SK-N-SH (cell line): Measurements from ENCODE around the gene RGS9. TPM values are rescaled to one million over a fixed set of nuclear protein-coding genes. Genes with fewer than 3 reads are reported as not detected.
"Not testable (repeated sequence)": the region's sequence is repeated elsewhere in the genome, so short reads cannot be mapped to it uniquely, and the experiment has no call there.

Experiments
- CTCF ChIA-PET: fragments of 300-600, 350-600 bp; formaldehyde crosslinking; extraction: SDS; loops from one replicate; lab custom pipeline; 2021; lab: Yijun Ruan, JAX
- POLR2A ChIA-PET: fragments of 350-600 bp; sonication (Branson Sonifier 250); formaldehyde crosslinking; extraction: SDS; loops from one replicate; lab custom pipeline; 2020; ENCODE audit warnings: antibody characterized with exemption, inconsistent platforms; lab: Yijun Ruan, JAX
- DNase-seq: peaks from one replicate; pipeline ENCODE4 v3.0.0; 2012
- H2AFZ ChIP-seq: fragments of 200-600 bp; sonication (generic); 2 replicates; pipeline ENCODE4 v1.8.1; 2016; ENCODE audit warnings: antibody characterized with exemption, mild to moderate bottlenecking, low read depth
- H3F3A ChIP-seq: fragments of 200-600 bp; sonication (generic); replicated peaks from 2 replicates; pipeline ENCODE3; 2016; ENCODE audit warnings: antibody characterized with exemption, mild to moderate bottlenecking; ENCODE audit not compliant: insufficient read depth
- H3K27ac ChIP-seq, 2 experiments: fragments of 200-500 bp in 1 of 2; fragments of 200-600 bp in 1 of 2; sonication (Bioruptor generic) in 1 of 2; sonication (generic), shearing (Covaris generic) in 1 of 2; 2 replicates each; pipeline versions ENCODE4 v1.5.1 to v1.6.1; 2014 to 2016; ENCODE audit warnings: low read depth in 2 of 2, inconsistent platforms in 1 of 2, low read length in 1 of 2, mild to moderate bottlenecking in 1 of 2, mixed read lengths in 1 of 2
- H3K27me3 ChIP-seq: fragments of 200-600 bp; sonication (generic), shearing (Covaris generic); 2 replicates; pipeline ENCODE4 v1.6.1; 2016; ENCODE audit warnings: mixed run types; ENCODE audit not compliant: insufficient read depth
- H3K36me3 ChIP-seq, 2 experiments: fragments of 200-500 bp in 1 of 2; fragments of 200-600 bp in 1 of 2; sonication (Bioruptor generic) in 1 of 2; sonication (generic) in 1 of 2; replicated peaks in 1 of 2; 2 replicates each; pipeline versions ENCODE3 to v1.5.1; 2014 to 2016; ENCODE audit warnings: low read length in 1 of 2, mild to moderate bottlenecking in 1 of 2; ENCODE audit not compliant: insufficient read depth in 2 of 2, control insufficient read depth in 1 of 2
- H3K4me1 ChIP-seq, 2 experiments: fragments of 200-500 bp in 1 of 2; fragments of 200-600 bp in 1 of 2; sonication (Bioruptor generic) in 1 of 2; sonication (generic), shearing (Covaris generic) in 1 of 2; 2 replicates each; pipeline versions ENCODE4 v1.5.1 to v1.6.1; 2014 to 2016; ENCODE audit warnings: low read depth in 1 of 2, low read length in 1 of 2, mixed run types in 1 of 2; ENCODE audit not compliant: insufficient read depth in 2 of 2, control insufficient read depth in 1 of 2
- H3K4me2 ChIP-seq: fragments of 200-600 bp; sonication (generic), shearing (Covaris generic); 2 replicates; pipeline ENCODE4 v1.6.1; 2017; ENCODE audit warnings: mixed run types
- H3K4me3 ChIP-seq, 2 experiments: fragments of 200-500 bp in 1 of 2; fragments of 200-600 bp in 1 of 2; sonication (Bioruptor generic) in 1 of 2; sonication (generic), shearing (Covaris generic) in 1 of 2; 2 replicates each; pipeline versions ENCODE4 v1.5.1 to v1.8.1; 2014 to 2016; ENCODE audit warnings: low read depth in 2 of 2, inconsistent platforms in 1 of 2, low read length in 1 of 2, mild to moderate bottlenecking in 1 of 2, mixed read lengths in 1 of 2, moderate library complexity in 1 of 2
- H3K79me2 ChIP-seq: fragments of 200-600 bp; sonication (generic); 2 replicates; pipeline ENCODE4 v1.8.1; 2017; ENCODE audit warnings: mild to moderate bottlenecking; ENCODE audit not compliant: insufficient read depth
- H3K9ac ChIP-seq: fragments of 200-600 bp; sonication (generic); 2 replicates; pipeline ENCODE4 v1.6.1; 2017; ENCODE audit warnings: mixed run types
- H3K9me2 ChIP-seq: fragments of 200-600 bp; sonication (generic); 2 replicates; pipeline ENCODE4 v1.6.1; 2017; ENCODE audit warnings: mixed run types
- H3K9me3 ChIP-seq: fragments of 200-600 bp; sonication (generic); 2 replicates; pipeline ENCODE4 v1.6.1; 2017; ENCODE audit warnings: mixed run types, mild to moderate bottlenecking, moderate library complexity
- H4K20me1 ChIP-seq: fragments of 200-600 bp; sonication (generic); 2 replicates; pipeline ENCODE4 v1.6.1; 2017; ENCODE audit warnings: mild to moderate bottlenecking, mixed run types; ENCODE audit not compliant: insufficient read depth
- ELF1 ChIP-seq: IDR thresholded peaks from 2 replicates; pipeline ENCODE4 v1.4.0; 2012
- EP300 ChIP-seq, 2 experiments: IDR thresholded peaks; 2 replicates each; pipeline versions ENCODE4 v1.4.0 to v1.6.1; 2012; ENCODE audit warnings: borderline replicate concordance in 1 of 2, low read depth in 1 of 2, low read length in 1 of 2
- FOSL2 ChIP-seq: IDR thresholded peaks from 2 replicates; pipeline ENCODE4 v1.4.0; 2012; ENCODE audit warnings: low read depth, mild to moderate bottlenecking, moderate library complexity, borderline replicate concordance
- FOXJ3 ChIP-seq: sonication (generic); formaldehyde crosslinking; IDR thresholded peaks from 2 replicates; pipeline ENCODE4 v1.5.1; 2020; ENCODE audit warnings: mild to moderate bottlenecking, missing genetic modification reagents
- FOXM1 ChIP-seq: IDR thresholded peaks from 2 replicates; pipeline ENCODE4 v1.4.0; 2012; ENCODE audit warnings: low read depth, mild to moderate bottlenecking
- MEF2A ChIP-seq: IDR thresholded peaks from 2 replicates; pipeline ENCODE4 v1.4.0; 2012; ENCODE audit warnings: low read depth, borderline replicate concordance
- REST ChIP-seq: IDR thresholded peaks from 2 replicates; pipeline ENCODE4 v1.6.1; 2012; ENCODE audit warnings: mild to moderate bottlenecking, low read depth, low read length, moderate library complexity
- SIN3A ChIP-seq: IDR thresholded peaks from 2 replicates; pipeline ENCODE4 v1.6.1; 2012; ENCODE audit warnings: low read depth, mild to moderate bottlenecking, low read length, moderate library complexity, borderline replicate concordance
- TAF1 ChIP-seq: IDR thresholded peaks from 2 replicates; pipeline ENCODE4 v1.6.1; 2012; ENCODE audit warnings: low read depth, mild to moderate bottlenecking, low read length, moderate library complexity, borderline replicate concordance
- WGBS: methylation state at CpG from one replicate; pipeline ENCODE4 v1.1.6; 2017; ENCODE audit warnings: low lambda C conversion rate; 5-methylcytosine and 5-hydroxymethylcytosine counted together
- polyA plus RNA-seq, 3 experiments: library from polyadenylated mRNA; depleted of rRNA; stranded (reverse); fragments of >200 nt; gene quantifications; 2 replicates each; pipeline ENCODE4 v1.2.3, GENCODE V29; 2012
- TF ChIP-seq, protein P1 (sequence below): IDR thresholded peaks from 2 replicates; pipeline ENCODE4 v1.4.0; 2012; ENCODE audit warnings: low read depth, borderline replicate concordance
- TF ChIP-seq, protein P2 (sequence below): IDR thresholded peaks from 2 replicates; pipeline ENCODE4; 2012

The RGS9 gene
- polyA plus RNA-seq, 1 of the 3 experiments (the other 2 are of a cell fraction): 1.4 TPM

DNA sequence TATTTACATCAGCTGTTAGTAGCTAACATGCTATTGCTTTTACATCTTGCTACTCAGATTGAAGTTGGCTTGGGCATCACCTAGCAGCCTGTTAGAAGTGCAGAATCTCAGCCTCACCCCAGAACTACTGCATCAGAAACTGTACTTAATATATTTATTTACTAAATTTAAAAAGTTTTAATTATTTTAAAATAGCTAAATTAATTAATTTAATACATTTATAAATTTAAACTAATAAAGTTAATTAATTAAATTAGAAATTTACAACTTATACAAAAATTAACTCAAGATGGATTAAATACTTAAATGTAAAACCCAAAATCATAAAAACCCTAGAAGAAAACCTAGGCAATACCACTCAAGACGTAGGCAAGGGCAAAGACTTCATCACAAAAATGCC, 41.7 kb upstream of the RGS9 start:
- WGBS: 71% methylated on average over 1 of the region's 1 CpG
- DNase-seq: no peak
- Histone ChIP-seq H4K20me1 (no peaks in the 10 kb centered on the region), H3K27ac (no peak overlapping the region), H2AFZ (no peak overlapping the region), H3K27me3 (no peaks in the 10 kb centered on the region), H3K9me2 (no peaks in the 10 kb centered on the region), H3K79me2 (no peaks in the 10 kb centered on the region), H3K4me3 (no peak overlapping the region), H3K4me2 (no peak overlapping the region), H3K4me1 (peaks cover 0 to 5% of the 10 kb centered on the region in 2 experiments; a peak in 1 of 4 replicates), H3K9ac (no peak overlapping the region)
- POLR2A ChIA-PET: interaction anchor here (0.8 kb wide), 1 partner anchor 27 kb away, joined by 7 read pairs; no protein-coding TSS in a partner anchor
- TF ChIP-seq ELF1 (no peak), EP300 (IDR thresholded peaks at IDR 0.05; ENCODE audit: borderline replicate concordance in 1 of 2, low read depth in 1 of 2, low read length in 1 of 2) (no peak), FOSL2 (no peak), SIN3A (no peak)
- TF ChIP-seq, protein P1, sequence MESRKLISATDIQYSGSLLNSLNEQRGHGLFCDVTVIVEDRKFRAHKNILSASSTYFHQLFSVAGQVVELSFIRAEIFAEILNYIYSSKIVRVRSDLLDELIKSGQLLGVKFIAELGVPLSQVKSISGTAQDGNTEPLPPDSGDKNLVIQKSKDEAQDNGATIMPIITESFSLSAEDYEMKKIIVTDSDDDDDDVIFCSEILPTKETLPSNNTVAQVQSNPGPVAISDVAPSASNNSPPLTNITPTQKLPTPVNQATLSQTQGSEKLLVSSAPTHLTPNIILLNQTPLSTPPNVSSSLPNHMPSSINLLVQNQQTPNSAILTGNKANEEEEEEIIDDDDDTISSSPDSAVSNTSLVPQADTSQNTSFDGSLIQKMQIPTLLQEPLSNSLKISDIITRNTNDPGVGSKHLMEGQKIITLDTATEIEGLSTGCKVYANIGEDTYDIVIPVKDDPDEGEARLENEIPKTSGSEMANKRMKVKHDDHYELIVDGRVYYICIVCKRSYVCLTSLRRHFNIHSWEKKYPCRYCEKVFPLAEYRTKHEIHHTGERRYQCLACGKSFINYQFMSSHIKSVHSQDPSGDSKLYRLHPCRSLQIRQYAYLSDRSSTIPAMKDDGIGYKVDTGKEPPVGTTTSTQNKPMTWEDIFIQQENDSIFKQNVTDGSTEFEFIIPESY: no peak
- TF ChIP-seq, all 33 proteins: peak for 0
- CTCF ChIA-PET: interaction anchor here (0.8 to 2.3 kb wide), 6 partner anchors 13 to 135 kb away, joined by 3 to 11 read pairs (median 4); partner anchors contain the start of gene RGS9
- H3F3A ChIP-seq: peaks cover 7% of the 10 kb centered on the region
- H3K36me3 ChIP-seq: no peaks in the 10 kb centered on the region
- no peaks in the 10 kb centered on the region for H3K9me3 ChIP-seq

DNA sequence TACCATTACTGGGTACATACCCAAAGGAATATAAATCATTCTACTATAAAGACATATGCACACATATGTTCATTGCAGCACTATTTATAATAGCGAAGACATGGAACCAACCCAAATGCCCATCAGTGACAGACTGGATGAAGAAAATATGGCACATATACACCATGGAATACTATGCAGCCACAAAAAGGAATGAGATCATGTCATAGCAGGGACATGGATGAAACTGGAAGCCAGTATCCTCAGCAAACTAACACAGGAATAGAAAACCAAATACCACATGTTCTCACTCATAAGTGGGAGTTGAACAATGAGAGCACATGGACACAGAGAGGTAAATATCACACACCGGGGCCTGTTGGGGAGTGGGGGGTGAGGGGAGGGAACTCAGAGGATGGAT, 40.8 kb upstream of the RGS9 start:
- H3K9ac ChIP-seq, H3K4me3 ChIP-seq, H3K79me2 ChIP-seq, H3K4me2 ChIP-seq, H2AFZ ChIP-seq, H3K36me3 ChIP-seq, DNase-seq, H3K27me3 ChIP-seq, POLR2A ChIA-PET, H3F3A ChIP-seq, H3K27ac ChIP-seq, H4K20me1 ChIP-seq, H3K9me2 ChIP-seq, H3K9me3 ChIP-seq: not testable (repeated sequence)
- WGBS: 95% methylated on average over 2 of the region's 2 CpGs
- H3K4me1 ChIP-seq: peaks cover 0 to 11% of the 10 kb centered on the region in 2 experiments; a peak in 1 of 4 replicates
- CTCF ChIA-PET: interaction anchor here (0.6 to 2.3 kb wide), 4 partner anchors 11 to 136 kb away, joined by 3 to 11 read pairs (median 4); partner anchors contain the start of gene RGS9

DNA sequence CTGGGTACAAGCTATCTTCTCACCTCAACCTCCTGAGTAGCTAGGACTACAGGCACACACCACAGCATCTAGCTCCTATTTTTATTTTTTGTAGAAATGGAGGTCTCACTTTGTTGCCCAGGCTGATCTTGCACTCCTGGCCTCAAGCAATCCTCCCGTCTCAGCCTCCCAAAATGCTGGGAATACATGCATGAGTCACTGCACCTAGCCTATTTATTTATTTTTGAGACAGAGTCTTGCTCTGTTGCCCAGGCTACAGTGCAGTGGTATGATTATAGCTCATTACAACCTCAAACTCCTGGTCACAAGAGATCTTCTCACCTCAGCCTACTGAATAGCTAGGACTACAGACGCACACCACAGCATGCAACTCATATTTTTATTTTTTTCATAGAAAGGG, 40.1 kb upstream of the RGS9 start:
- WGBS: 90% methylated on average over 2 of the region's 2 CpGs
- TF ChIP-seq, protein P1: no peak
- TF ChIP-seq FOXJ3 (no peak), TAF1 (no peak), REST (no peak), FOXM1 (no peak), MEF2A (no peak), ELF1 (no peak)
- TF ChIP-seq, protein P2, sequence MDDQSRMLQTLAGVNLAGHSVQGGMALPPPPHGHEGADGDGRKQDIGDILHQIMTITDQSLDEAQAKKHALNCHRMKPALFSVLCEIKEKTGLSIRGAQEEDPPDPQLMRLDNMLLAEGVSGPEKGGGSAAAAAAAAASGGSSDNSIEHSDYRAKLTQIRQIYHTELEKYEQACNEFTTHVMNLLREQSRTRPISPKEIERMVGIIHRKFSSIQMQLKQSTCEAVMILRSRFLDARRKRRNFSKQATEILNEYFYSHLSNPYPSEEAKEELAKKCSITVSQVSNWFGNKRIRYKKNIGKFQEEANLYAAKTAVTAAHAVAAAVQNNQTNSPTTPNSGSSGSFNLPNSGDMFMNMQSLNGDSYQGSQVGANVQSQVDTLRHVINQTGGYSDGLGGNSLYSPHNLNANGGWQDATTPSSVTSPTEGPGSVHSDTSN: no peak

More for the DNA sequence above, 40.1 kb upstream of the RGS9 start:
- POLR2A ChIA-PET: no interaction called here
- Histone ChIP-seq H3K4me3 (no peak overlapping the region), H3K9me3 (no peaks in the 10 kb centered on the region), H3K9ac (no peak overlapping the region), H2AFZ (no peak overlapping the region), H3K27ac (no peak overlapping the region), H3K9me2 (no peaks in the 10 kb centered on the region), H3K4me1 (peaks cover 0 to 12% of the 10 kb centered on the region in 2 experiments; a peak in 1 of 4 replicates), H3K36me3 (no peaks in the 10 kb centered on the region), H3K4me2 (no peak overlapping the region), H3K79me2 (no peaks in the 10 kb centered on the region), H3F3A (peaks cover 7% of the 10 kb centered on the region), H3K27me3 (no peaks in the 10 kb centered on the region), H4K20me1 (no peaks in the 10 kb centered on the region)
- DNase-seq: no peak
- CTCF ChIA-PET: interaction anchor here (0.6 to 0.9 kb wide), 3 partner anchors 11 to 101 kb away, joined by 3 read pairs; no protein-coding TSS in a partner anchor
